CD4-positive, alpha-beta T cell treated with Interferon gamma for 1 hour (primary cell): ENCODE measurements around the gene MATCAP1.
A peak's percentile ranks its signal among the peaks of the same experiment; 100 is the strongest.

Experiments
- DNase-seq: peaks from one replicate; pipeline ENCODE4 v3.0.0-alpha.2; 2020

The MATCAP1 gene

GRCh38 chr16:67190448-67191399 lies 7.0 kb upstream of the MATCAP1 start:
- DNase-seq: no peak

GRCh38 chr16:67190041-67190440 lies 6.3 kb upstream of the MATCAP1 start, which contains the start of gene EXOC3L1:
Gene EXOC3L1, minus strand, starts transcription at chr16:67190136. Its CDS starts 460 bp downstream, at chr16:67189676.
- no peak for DNase-seq

DNA sequence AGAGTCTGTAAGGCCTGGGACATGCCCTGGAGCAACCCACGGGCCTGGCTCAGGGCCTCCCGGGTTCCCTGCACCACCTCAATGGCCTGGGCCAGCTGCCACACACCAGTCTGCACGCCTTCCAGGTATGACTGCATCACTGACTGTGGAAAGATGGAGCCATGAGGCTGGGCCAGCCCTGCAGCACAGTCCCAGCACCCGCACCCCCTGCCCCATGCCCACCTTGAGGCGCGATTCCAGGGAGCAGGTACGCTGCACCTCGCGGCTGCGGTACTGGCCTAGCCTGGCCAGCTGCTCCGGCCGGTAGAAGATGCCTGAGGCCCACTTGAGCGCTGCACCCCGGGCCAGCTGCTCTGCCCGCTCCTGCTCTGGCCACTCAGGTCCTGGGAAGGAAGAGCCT lies 5.0 kb upstream of the MATCAP1 start:
- no peak for DNase-seq

GRCh38 chr16:67188323-67188722 lies 4.6 kb upstream of the MATCAP1 start:
- DNase-seq: no peak

GRCh38 chr16:67187175-67187890 lies 3.6 kb upstream of the MATCAP1 start:
- no peak for DNase-seq

- no peak for DNase-seq
These were observed 2.8 kb upstream of the MATCAP1 start for GRCh38 chr16:67186550-67186950.

DNA sequence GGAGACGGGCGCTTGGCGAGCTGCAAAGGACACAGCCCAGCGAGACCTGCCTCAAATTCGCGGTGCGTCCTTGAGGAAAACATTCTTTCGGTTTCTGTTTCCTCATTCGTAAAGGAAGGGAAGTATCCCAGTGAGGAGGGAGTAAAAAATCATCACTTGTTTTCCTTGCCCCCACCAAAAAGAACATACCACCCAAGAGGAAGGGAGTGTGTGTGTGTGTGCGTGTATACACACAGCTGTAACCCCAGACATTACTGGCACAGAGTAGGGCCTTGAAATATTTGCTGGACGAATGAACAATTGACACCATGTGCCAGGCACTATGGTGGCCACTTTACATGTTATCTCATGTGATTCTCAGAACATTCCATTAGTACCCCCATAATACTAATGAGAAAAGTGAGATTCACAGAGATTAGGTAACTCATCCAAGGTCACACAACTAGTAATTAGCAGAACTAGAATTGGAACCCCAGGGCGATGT lies 1.9 kb upstream of the MATCAP1 start:
- DNase-seq: no peak

DNA sequence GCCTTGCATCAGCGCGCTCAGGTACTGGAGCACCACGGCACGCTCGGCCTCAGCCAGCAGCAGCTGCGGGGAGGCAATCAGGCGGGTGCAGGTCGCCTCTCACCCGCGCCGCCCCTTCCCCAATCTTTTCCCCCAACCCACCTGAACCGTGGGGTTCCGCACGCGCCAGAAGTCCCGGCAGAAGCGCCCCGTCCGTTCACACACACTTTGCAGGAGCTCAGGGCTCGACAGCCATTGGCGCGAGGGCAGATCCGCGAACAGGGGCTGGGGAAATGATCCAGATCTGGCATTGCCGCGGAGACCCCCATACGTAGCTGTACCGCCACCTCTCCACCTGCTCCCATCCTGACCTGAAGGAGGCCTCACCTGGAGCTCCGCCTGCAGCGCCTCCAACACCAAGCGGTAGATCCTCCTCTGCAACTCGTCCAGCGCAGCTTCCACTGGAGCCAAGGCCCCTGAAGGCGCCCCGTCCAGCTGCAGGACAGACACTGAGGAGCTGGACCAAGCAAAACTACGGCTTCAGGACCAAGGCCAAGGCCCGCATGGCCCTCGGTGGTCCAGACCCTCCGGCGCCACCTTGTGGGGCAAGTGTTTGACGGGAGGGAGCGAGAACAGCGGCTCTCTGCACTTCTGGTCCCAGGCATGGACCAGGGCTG lies 1.4 kb upstream of the MATCAP1 start:
- DNase-seq: peak; percentile 80

GRCh38 chr16:67184453-67184994 lies 761 bp upstream of the MATCAP1 start:
- DNase-seq: no peak

DNA sequence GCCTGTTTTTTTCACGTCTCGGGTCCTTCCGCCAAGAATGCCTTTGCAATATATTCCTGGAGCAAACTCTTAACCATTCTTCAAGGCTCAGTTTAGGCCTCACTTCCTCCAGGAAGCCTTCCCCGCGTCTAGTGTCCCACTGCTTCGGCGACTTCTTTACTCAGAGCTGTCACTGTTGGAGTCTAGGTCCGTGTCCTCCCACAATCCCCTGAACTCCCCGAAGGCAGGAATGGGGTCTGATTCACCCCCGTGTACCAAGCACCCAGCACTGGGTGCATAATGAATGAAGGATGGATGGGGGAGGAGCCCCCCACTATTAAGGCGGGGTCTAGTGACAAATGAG lies 508 bp downstream of the MATCAP1 start:
- no peak for DNase-seq

DNA sequence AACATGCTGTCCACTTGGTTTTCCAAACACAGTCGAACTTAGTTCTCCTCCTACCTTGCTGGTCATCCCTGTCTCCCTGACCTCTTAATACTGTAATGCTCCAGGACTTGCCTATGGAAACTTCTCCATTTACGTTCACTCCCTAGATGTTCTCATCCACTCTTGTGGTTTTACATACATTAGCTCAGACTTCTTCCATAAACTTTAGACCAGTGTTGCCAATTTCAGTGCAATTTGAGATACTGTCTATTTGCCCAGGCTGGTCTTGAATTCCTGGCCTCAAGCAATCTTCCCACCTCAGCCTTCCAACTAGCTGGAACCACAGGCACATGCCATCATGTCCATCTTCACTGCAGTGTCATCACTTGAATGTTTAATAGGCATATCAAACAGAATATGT lies 1.5 kb downstream of the MATCAP1 start:
- no peak for DNase-seq

- DNase-seq: no peak
These were observed 2.4 kb downstream of the MATCAP1 start for GRCh38 chr16:67181346-67181745.

GRCh38 chr16:67180166-67180565 lies 3.6 kb downstream of the MATCAP1 start:
- DNase-seq: no peak

- no peak for DNase-seq
These were observed 4.2 kb downstream of the MATCAP1 start for GRCh38 chr16:67179421-67180080.

GRCh38 chr16:67177743-67178699 lies 5.7 kb downstream of the MATCAP1 start:
- DNase-seq: peak; percentile 61

- no peak for DNase-seq
These were observed 7.1 kb downstream of the MATCAP1 start for GRCh38 chr16:67176662-67177061.

DNA sequence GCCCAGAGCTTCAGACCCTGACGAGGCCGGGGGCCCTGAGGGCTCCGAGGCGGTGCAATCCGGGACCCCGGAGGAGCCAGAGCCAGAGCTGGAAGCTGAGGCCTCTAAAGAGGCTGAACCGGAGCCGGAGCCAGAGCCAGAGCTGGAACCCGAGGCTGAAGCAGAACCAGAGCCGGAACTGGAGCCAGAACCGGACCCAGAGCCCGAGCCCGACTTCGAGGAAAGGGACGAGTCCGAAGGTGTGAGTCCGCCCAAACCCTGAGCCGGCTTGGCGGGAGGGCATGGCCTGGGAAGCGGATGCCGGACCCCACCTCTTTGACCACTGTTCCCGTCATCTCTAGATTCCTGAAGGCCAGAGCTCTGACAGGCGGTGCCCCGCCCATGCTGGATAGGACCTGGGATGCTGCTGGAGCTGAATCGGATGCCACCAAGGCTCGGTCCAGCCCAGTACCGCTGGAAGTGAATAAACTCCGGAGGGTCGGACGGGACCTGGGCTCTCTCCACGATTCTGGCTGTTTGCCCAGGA lies 9.0 kb downstream of the MATCAP1 start:
- no peak for DNase-seq

- peak; percentile 67 for DNase-seq
These were observed 9.7 kb downstream of the MATCAP1 start for GRCh38 chr16:67173808-67174705.

DNA sequence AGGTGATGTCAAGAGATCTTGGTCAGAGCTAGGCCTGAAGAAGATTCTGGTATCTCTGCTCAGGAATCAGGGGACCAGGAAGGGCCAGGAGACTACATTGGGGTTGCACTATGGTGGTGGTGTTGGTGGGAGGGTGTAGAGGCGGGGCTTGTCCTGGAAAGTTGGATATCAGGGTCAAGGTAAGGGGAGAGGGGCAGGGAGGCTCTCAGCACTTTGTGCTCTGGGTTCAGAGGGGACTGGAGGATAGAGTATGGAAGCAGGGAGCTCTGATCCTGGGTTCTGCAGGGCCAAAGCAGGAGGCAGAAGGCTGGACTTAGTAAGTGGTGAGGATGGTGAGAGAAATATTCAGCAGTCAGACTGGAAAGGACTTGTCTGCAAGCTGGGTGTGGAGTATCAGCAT lies 10.4 kb downstream of the MATCAP1 start:
- no peak for DNase-seq
